GM21528 (cell line): Measurements from ENCODE around the gene CRBN.

ENCODE experiments used
- ATAC-seq: cut with Tn5 transposase; IDR thresholded peaks from one replicate; pipeline ENCODE4 v1.9.1; 2021; ENCODE audit warnings: mild to moderate bottlenecking, moderate library complexity; ENCODE audit not compliant: unreplicated experiment, low FRiP score

Gene CRBN

GRCh38 chr3:3177861-3178497 is 1.5 kb downstream of the CRBN start:
- no peak for ATAC-seq

DNA sequence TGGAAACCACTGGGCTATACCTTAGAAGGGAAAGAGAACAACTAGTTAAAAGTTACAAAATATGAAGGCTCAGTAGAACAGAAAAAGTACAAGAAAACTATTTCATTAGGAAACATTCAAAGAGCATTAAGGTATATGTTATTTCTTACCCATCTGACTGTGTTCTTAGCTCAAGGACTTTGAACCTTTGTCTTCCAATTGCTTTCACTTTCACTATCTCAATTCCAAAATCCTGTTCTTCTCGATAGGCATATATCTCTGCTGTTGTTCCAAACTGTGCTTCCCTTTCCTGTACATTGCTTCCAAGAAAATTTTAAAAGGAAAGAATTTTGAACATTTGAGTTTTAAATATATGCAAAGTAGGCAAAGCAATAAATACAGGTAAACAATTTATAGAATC is 6.9 kb downstream of the CRBN start:
- no peak for ATAC-seq

DNA sequence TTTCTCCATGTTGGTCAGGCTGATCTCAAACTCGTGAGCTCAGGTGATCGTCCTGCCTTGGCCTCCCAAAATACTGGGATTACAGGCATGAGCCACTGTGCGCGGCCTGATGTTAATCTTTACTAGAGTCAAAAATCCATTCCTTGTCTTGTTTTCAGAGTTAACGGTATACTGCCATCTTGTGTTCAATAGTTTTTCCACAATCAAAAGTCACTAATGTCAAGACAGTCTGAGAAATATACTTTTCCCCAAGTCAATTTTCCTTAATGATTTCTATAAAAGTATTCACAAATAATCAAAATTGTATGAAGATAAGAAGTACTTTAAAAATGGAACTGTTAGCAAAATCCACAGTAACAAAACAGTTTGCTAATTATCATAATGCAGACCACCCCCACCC is 8.5 kb downstream of the CRBN start:
- ATAC-seq = no peak

GRCh38 chr3:3165650-3166049 is 13.8 kb downstream of the CRBN start:
- ATAC-seq = no peak

- no peak for ATAC-seq
These were observed 14.2 kb downstream of the CRBN start for GRCh38 chr3:3165241-3165640.

GRCh38 chr3:3160826-3161225 is 18.7 kb downstream of the CRBN start:
- no peak for ATAC-seq

- ATAC-seq = no peak
These were observed 22.0 kb downstream of the CRBN start for GRCh38 chr3:3157484-3157883.

- no peak for ATAC-seq
These were observed 24.4 kb downstream of the CRBN start for GRCh38 chr3:3154879-3155610.

DNA sequence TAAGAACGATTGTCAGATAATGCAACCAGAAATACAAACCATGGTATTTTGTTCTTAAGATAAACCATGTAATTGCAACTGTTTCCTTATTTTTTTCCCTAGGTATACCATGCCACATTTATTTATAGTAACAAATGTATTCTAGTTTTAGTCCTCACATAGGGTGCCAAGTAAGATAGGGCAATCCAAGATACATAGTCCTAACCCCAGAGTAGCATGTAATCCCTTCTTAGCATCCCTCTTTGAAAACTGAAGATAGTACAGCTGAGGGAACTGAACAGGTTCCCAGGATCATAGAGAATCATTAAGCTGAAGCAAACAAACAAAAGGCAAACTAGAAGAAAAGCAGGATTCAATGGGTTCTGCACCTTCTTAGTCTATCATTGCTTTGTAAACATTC is 28.0 kb downstream of the CRBN start:
- ATAC-seq = no peak

- no peak for ATAC-seq
These were observed 29.9 kb downstream of the CRBN start for GRCh38 chr3:3149560-3149959.

DNA sequence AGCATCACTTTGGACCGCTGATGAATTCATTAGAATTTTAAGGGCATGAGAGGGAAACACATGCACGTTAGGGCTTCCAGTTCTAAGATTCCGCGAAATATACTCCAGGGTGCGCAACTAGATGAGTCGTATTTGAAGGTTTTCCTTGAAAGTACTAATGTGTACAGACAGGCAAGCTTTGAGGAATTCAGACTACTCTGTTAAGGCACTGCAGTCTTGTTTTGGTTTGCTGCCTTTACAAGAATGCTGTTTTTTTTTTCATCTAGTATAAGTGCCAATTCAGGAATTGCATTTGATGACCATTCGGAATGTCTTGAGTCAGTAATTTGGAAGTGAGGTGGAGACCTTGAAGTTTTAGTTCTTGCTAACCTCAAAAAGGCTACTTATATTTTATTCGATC is 33.7 kb downstream of the CRBN start:
- ATAC-seq = no peak

GRCh38 chr3:3141939-3142338 is 37.6 kb downstream of the CRBN start:
- ATAC-seq = no peak

DNA sequence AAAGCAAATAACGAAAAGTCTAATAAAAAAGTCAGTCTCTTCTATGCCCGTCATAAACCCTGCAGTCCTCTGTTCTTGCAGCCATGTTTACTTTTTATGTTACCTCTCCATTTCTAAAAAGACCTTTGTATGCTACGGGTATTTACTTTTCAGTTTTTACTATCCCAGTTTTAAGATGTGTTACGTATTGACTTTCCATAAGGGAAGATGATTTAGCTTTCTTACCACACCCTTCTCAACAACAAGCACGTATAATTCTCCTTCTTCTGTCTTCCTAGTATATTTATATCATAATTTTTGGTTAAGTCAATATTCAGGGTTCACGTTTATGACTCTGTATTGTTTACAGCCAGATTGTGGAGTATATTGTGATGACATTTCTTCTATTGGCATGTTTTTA is 42.0 kb downstream of the CRBN start:
- ATAC-seq = no peak

- no peak for ATAC-seq
These were observed 44.6 kb downstream of the CRBN start for GRCh38 chr3:3134750-3135448.

DNA sequence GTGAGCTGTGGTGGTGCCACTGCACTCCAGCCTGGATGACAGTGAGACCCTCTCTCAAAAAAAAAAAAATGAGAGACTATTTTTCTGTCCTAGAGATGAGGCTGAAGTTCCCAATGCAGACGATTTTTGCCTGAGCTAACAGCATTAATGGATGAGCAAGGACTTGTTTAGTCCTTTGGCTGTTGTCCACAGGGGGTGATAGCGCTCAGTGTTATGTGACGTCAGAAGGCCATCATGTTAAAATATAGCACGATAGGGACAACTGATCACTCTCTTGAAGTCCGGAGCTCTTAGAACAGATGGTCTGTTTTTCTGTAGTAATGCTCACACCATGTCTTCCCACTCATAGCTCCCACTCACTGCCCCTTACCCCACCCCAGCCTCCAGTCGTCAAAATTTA is 46.0 kb downstream of the CRBN start:
- no peak for ATAC-seq

DNA sequence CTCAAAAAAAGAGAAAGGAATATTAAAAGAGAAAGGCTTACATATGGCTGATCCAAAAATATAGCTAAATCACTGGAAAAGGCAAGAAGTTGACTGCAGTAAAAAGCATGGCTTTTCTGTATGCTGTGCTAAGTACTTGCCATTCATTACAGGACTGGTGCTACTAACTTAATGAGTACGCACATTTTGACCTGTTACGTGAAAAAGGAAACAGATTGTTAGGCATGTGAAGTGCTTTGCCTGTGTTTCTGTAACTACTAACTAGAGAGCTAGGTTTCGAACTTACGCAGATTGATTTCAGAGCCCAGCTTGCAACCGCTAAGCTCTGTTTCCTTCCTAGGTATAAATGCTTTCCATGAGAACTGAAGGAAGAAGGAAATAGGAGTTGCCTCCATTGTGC is 49.9 kb downstream of the CRBN start:
- ATAC-seq = no peak

DNA sequence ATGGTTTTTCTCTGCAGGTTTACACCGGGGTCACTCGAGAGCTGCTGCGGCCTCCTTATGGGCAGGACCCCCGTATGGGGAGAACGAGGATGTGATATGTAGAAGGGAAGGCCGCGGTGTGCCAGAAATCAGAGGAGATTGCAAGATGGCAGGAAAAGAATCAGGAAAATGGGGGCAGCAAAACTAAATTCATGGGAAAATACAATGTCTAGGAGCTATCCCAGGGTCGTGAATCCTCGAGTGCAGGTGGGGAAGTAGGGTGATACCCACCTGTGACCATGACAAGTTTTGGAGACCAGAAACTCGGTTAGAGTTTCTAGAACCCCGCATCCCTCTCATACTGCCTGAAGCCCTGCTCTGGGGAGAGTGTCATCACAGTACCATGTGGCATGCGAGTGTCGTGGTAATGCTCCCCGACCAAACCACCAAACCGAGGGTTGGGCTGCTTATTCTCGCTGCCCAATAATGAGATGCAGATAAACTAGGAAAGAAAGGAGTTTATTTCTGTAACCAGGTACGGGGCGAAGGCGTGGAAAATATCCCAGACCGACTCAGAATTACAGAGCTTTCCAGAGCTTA is 52.0 kb downstream of the CRBN start:
- ATAC-seq = no peak

DNA sequence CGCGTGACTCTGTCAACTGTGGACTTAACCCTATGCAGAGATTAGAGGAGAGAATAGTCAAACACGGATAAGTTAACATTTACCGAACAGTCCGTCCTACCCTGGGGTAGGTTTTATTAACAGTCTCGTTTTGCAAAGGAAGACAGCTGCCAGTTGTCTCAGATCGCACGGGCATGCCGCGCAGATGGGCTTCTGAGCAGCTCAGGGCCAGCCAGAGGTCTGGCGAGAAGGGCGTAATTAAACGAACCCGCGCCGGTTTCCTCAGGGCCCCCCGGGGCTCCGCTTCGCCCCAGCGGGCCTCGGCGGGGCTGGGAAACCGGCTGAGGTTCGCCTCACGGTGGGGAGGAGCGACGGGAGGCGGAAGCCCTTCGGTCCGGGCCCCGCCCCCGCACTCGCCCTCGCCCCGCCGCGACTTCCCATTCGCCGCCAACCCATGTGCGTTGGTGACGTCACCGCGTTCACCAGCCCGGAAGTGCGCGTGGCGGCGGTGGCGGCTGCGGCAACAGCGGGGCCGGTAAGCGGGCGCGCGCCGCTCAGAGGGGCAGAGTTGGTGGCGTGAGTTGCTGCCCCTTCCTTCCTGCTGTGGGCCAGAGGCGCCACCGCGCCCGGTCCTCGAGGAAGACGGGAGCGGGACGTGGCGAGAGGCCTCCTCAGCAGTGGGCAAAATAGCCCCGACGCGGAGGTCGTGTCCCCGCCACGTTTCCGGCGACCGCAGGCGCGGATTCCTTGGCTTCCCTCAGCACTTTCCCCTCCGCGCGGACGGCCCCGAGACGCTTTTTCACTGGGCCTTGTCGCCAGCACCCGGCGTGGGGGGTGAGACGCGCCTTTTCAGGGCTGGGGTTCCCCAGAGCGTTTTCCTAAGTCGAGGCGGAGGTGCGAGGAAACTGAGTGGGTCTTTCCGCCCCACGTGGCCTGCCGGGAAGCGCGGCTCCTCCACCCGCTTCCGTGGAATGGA is 52.7 kb downstream of the CRBN start, which contains the start of gene TRNT1:
Gene TRNT1, plus strand, starts transcription at position 464 of the 955 bp plus-strand sequence. CDS start 2,101 bp downstream, outside the sequence.
- peak; percentile 97 for ATAC-seq

- ATAC-seq = no peak
These were observed 53.5 kb downstream of the CRBN start for GRCh38 chr3:3125977-3126376.

- ATAC-seq = no peak
These were observed 60.1 kb downstream of the CRBN start for GRCh38 chr3:3119393-3119851.
